Ishikawa (cell line): ENCODE measurements around the gene HBE1.

Experiments
- CEBPB ChIP-seq: IDR thresholded peaks from 2 replicates; pipeline ENCODE4 v1.6.1; 2012
- CREB1 ChIP-seq: IDR thresholded peaks from 2 replicates; pipeline ENCODE4 v1.6.1; 2012; ENCODE audit warnings: low read depth
- EGR1 ChIP-seq: IDR thresholded peaks from 2 replicates; pipeline ENCODE4 v1.6.1; 2012
- EP300 ChIP-seq: IDR thresholded peaks from 2 replicates; pipeline ENCODE4 v1.6.1; 2012; ENCODE audit warnings: borderline replicate concordance
- FOXM1 ChIP-seq: IDR thresholded peaks from 2 replicates; pipeline ENCODE4 v1.6.1; 2012; ENCODE audit warnings: low read depth, borderline replicate concordance
- MAX ChIP-seq: IDR thresholded peaks from 2 replicates; pipeline ENCODE4 v1.6.1; 2012
- NFIC ChIP-seq: IDR thresholded peaks from 2 replicates; pipeline ENCODE4 v1.6.1; 2012
- RAD21 ChIP-seq: IDR thresholded peaks from 2 replicates; pipeline ENCODE4 v1.6.1; 2012; ENCODE audit warnings: low read depth
- REST ChIP-seq: IDR thresholded peaks from 2 replicates; pipeline ENCODE4 v1.6.1; 2012; ENCODE audit warnings: low read depth, mild to moderate bottlenecking
- TAF1 ChIP-seq: IDR thresholded peaks from 2 replicates; pipeline ENCODE4 v1.6.1; 2012; ENCODE audit warnings: low read depth, mild to moderate bottlenecking
- TCF12 ChIP-seq: IDR thresholded peaks from 2 replicates; pipeline ENCODE4 v1.6.1; 2012; ENCODE audit warnings: low read depth
- TEAD4 ChIP-seq: IDR thresholded peaks from 2 replicates; pipeline ENCODE4 v1.6.1; 2012
- USF1 ChIP-seq: IDR thresholded peaks from 2 replicates; pipeline ENCODE4 v1.6.1; 2012
- YY1 ChIP-seq: IDR thresholded peaks from 2 replicates; pipeline ENCODE4 v1.6.1; 2012; ENCODE audit warnings: low read depth
- ZBTB7A ChIP-seq: IDR thresholded peaks from 2 replicates; pipeline ENCODE4 v1.6.1; 2012; ENCODE audit warnings: low read depth

Gene HBE1

DNA sequence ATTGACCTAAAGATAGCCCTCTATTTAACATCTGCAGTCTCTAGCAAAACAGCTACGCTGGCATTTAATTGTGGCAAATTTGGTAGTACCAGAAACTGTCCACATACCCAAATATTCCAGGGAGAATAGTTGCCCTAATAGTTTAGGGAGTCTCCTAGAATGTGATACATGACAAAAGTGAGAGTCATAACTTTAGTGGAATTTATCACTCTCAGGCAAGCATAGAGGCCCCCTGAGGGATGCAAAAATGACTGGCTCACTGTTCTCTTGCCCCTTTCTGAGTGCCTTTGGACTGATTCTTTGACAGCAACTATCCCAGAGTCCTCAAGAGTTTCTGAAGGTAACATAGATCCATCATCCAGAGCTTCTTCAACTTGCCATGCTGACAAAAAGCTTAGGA lies 34.3 kb upstream of the HBE1 start:
- no peak for TF ChIP-seq REST
- TF ChIP-seq NFIC: no peak
- TF ChIP-seq RAD21: no peak

DNA sequence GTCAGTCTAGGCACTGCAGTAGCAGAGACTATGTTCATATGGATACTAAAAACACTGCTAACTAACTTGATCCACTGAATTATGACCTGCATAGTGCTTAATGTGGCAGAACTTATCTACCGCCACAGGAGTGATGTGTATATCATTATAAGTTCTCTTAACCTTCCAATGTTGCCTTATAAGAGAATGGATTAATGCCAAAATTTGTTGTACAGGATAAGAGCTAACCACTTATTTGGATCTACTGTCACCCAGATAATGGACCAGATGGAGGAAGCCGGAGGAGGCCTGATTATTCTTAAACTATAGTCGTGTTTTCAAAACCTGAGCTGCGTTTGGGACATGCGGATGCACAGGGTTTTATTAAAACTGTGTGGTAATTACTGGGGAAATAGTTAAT lies 33.9 kb upstream of the HBE1 start:
- TF ChIP-seq TEAD4 (no peak), REST (no peak), NFIC (no peak), TCF12 (no peak), ZBTB7A (no peak), TAF1 (no peak), EP300 (no peak), CREB1 (no peak), YY1 (no peak), FOXM1 (no peak), MAX (no peak), RAD21 (no peak), USF1 (no peak), EGR1 (no peak), CEBPB (no peak)

DNA sequence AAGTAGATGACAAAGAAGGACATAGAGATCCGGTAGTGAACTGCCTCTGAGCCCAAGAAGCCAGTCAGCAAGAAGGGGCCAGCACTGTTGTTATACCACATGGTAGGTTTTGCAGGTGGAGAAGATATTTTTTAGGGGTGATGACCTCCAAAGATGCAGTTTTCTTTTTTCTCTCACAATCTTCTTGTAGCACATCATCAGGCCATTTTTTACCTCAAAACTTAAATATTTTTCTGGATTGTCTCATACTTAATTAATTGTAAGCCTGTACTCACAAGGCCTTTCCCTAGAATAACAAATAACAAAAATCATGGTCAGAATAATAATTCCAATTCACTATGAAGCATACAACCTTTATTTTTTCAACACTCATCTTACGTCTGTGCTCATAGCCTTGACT lies 32.1 kb upstream of the HBE1 start, which contains the start of gene OR51B4:
TSS of gene OR51B4 (minus strand) at position 101 of the 400 bp plus-strand sequence. CDS start at position 101, 0 bp downstream.
- TF ChIP-seq CREB1 (no peak), TCF12 (no peak), USF1 (no peak), ZBTB7A (no peak), TAF1 (no peak), EGR1 (no peak), RAD21 (no peak), TEAD4 (no peak), CEBPB (no peak), NFIC (no peak), REST (no peak), MAX (no peak), YY1 (no peak), FOXM1 (no peak)

DNA sequence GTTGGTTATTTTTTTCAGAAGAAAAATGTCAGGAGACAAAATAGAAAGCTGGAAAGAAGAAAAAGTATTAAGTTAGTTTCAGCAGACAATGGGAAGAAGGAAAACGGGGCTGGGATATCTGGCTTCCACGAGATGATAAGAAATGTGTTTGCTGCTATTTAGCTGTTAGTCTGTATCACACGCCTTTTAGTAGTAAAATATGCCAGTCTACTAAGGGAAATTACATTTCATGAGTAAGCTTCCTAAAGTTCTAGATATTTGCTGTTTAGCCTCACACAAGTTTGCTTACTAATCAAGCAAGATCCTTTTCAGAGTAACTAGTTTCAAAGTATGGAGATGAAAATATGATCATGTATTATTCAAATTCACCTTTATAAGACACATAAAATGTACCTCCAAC lies 30.5 kb upstream of the HBE1 start:
- TF ChIP-seq EGR1: no peak
- TF ChIP-seq USF1: no peak
- no peak for TF ChIP-seq CREB1
- no peak for TF ChIP-seq REST
- TF ChIP-seq NFIC: no peak
- no peak for TF ChIP-seq FOXM1
- no peak for TF ChIP-seq TAF1
- TF ChIP-seq CEBPB: no peak
- no peak for TF ChIP-seq TEAD4
- no peak for TF ChIP-seq TCF12
- no peak for TF ChIP-seq YY1
- TF ChIP-seq RAD21: no peak
- no peak for TF ChIP-seq EP300
- TF ChIP-seq MAX: no peak
- no peak for TF ChIP-seq ZBTB7A
